Measurements from ENCODE around the gene CFAP90.
A peak's percentile ranks its signal among the peaks of the same experiment; 100 is the strongest.

Gene CFAP90

DNA sequence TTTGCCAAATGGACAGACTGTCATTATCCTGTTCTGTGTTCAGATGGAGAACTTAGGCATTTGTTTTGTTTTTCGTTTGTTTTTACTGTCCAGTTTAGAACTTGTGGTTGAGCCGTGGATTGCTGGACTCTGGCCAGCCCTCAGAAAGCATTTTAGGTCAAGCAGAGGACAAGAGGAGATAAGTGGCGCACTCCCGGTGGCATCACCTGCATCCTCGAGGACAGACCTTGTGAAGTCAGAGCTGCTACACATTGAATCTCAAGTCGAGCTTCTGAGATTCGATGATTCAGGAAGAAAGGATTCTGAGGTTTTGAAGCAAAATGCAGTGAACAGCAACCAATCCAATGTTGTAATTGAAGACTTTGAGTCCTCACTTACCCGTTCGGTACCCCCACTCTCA lies 26.9 kb upstream of the CFAP90 start:
- Histone ChIP-seq H3K9me3 (replicated peaks; ENCODE audit: low read length) (no peaks in the 10 kb centered on the region), H3K4me2 (ENCODE audit: low read length) (no peak overlapping the region), H3K36me3 (ENCODE audit: insufficient read depth, low read length) (peaks cover 51% of the 10 kb centered on the region), H3K27me3 (ENCODE audit: control insufficient read depth, insufficient read depth, low read length) (no peaks in the 10 kb centered on the region), H3K4me3 (ENCODE audit: low read length) (no peak overlapping the region), H3K9ac (ENCODE audit: low read depth, low read length) (no peak overlapping the region), H3K4me1 (ENCODE audit: control insufficient read depth, insufficient read depth, low read length) (peaks cover 28% of the 10 kb centered on the region)

DNA sequence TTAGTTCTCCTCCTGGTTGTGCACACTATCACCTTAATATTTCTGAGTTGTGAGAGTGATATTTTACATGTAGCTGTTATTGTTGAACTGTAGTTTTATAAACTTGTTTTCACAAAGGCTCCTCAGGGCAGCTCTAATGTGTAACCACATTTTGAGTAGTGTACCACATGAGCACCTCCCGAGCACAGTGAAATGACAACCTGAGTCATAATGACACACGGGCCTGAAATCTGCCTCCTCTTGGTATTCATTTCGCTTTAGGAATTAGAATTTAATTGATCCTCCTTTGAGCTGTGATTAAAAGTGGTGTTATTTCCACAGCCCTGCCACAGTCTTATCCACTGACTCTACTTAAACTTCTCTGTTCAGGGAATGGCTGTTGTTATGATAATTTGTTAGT lies 25.9 kb upstream of the CFAP90 start:
- Histone ChIP-seq H3K4me1 (ENCODE audit: control insufficient read depth, insufficient read depth, low read length) (peaks cover 28% of the 10 kb centered on the region), H3K9me3 (replicated peaks; ENCODE audit: low read length) (no peaks in the 10 kb centered on the region), H3K36me3 (ENCODE audit: insufficient read depth, low read length) (peaks cover 55% of the 10 kb centered on the region)

DNA sequence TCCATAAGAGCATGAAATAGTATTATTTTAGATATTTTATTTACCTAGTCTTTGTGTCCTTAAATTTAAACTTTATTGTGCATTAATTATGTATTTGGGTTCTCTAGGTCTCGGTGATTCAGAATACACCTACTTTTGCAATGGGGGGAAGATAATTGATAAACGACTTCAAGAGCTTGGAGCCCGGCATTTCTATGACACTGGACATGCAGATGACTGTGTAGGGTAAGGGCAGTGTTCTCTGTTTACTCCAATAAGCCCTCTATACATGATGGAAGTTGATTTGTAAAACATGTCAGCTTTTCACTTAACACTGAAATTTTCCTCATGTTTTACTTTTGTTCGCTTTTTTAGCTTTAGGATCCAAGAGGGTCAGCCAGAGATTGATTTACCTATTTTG lies 24.2 kb upstream of the CFAP90 start:
- Histone ChIP-seq H3K9ac (ENCODE audit: low read depth, low read length) (no peak overlapping the region), H3K4me1 (ENCODE audit: control insufficient read depth, insufficient read depth, low read length) (peaks cover 34% of the 10 kb centered on the region), H3K27me3 (ENCODE audit: control insufficient read depth, insufficient read depth, low read length) (no peaks in the 10 kb centered on the region), H3K4me3 (ENCODE audit: low read length) (no peak overlapping the region), H3K9me3 (replicated peaks; ENCODE audit: low read length) (no peaks in the 10 kb centered on the region), H3K36me3 (ENCODE audit: insufficient read depth, low read length) (peaks cover 52% of the 10 kb centered on the region), H3K4me2 (ENCODE audit: low read length) (no peak overlapping the region)

More for the DNA sequence above, 25.9 kb upstream of the CFAP90 start:
- peak overlapping the region; percentile 13 for H3K4me2 ChIP-seq (ENCODE audit: low read length)
- peak overlapping the region; percentile 7 for H3K9ac ChIP-seq (ENCODE audit: low read depth, low read length)
- H3K4me3 ChIP-seq (ENCODE audit: low read length), result no peak overlapping the region
- H3K27me3 ChIP-seq (ENCODE audit: control insufficient read depth, insufficient read depth, low read length), result no peaks in the 10 kb centered on the region

DNA sequence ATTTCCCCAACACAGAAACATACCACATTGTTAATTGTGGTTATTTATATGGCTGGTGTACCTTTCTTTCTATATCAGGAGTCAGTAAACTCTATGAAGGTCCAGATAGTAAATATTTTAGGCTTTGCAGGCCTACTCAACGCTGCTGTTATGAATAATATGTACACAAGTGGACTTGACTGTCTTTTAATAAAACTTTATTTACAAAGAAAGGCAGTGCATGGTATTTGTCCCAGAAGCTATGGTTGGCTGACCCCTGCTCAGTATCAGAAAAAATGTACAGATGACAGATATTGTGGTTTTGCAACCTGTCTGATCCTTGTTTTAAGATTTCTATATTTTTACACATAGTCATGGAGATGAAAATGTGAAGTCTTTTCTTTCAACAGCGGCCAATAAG lies 23.7 kb upstream of the CFAP90 start:
- H3K4me1 ChIP-seq (ENCODE audit: control insufficient read depth, insufficient read depth, low read length), result peaks cover 34% of the 10 kb centered on the region
- H3K4me2 ChIP-seq (ENCODE audit: low read length), result no peak overlapping the region
- H3K36me3 ChIP-seq (ENCODE audit: insufficient read depth, low read length), result peaks cover 47% of the 10 kb centered on the region
- no peaks in the 10 kb centered on the region for H3K27me3 ChIP-seq (ENCODE audit: control insufficient read depth, insufficient read depth, low read length)
- H3K4me3 ChIP-seq (ENCODE audit: low read length), result no peak overlapping the region
- H3K9me3 ChIP-seq (replicated peaks; ENCODE audit: low read length), result no peaks in the 10 kb centered on the region
- no peak overlapping the region for H3K9ac ChIP-seq (ENCODE audit: low read depth, low read length)

DNA sequence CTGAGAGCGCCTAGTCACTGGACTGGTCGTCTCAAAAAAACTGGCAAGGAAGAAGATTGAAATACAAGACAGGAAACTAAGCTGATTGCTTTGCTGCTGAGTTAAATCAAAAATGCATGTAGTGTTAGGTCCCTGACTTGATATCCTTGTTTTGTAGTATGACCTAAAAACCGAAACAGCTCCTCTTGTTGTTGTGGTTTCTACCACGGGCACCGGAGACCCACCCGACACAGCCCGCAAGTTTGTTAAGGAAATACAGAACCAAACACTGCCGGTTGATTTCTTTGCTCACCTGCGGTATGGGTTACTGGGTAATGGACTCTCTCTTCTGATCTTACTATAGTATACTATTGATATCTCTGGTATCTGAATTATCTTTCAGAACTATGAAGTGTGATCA lies 22.3 kb upstream of the CFAP90 start:
- Histone ChIP-seq H3K4me2 (ENCODE audit: low read length) (no peak overlapping the region), H3K4me1 (ENCODE audit: control insufficient read depth, insufficient read depth, low read length) (peaks cover 28% of the 10 kb centered on the region), H3K9me3 (replicated peaks; ENCODE audit: low read length) (no peaks in the 10 kb centered on the region), H3K27me3 (ENCODE audit: control insufficient read depth, insufficient read depth, low read length) (no peaks in the 10 kb centered on the region), H3K4me3 (ENCODE audit: low read length) (no peak overlapping the region), H3K9ac (ENCODE audit: low read depth, low read length) (no peak overlapping the region), H3K36me3 (ENCODE audit: insufficient read depth, low read length) (peaks cover 42% of the 10 kb centered on the region)

DNA sequence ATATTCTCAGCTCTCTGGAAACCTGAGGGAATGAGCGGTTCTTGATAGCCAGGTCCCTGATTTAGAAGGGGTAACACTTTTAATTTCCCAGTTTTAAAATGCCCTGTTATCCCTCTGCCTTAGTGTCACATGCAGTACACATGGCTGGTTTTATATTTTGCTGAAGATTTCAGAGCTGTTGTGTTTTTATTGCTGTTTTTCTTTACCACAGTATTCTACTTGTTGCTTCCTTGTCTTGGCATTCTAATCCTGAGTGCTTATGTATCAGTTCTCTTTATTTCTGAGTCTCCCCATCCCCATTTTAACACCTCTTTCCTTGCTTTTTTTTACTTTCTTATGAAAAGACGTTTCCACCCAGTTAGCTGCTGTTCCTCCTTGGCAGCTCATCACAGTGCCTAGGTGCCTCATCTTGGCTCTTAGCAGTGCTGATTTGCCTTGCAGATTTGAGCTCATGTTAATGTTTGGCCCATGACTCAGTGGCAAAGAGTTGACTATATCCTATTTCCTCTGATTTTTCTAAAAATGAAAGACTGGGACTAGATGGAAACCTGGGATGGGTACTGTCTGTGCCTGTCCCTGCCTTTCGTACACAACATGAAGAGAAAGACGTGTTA lies 21.7 kb upstream of the CFAP90 start:
- Histone ChIP-seq H3K9me3 (replicated peaks; ENCODE audit: low read length) (no peaks in the 10 kb centered on the region), H3K9ac (ENCODE audit: low read depth, low read length) (no peak overlapping the region), H3K36me3 (ENCODE audit: insufficient read depth, low read length) (peaks cover 36% of the 10 kb centered on the region), H3K4me3 (ENCODE audit: low read length) (no peak overlapping the region), H3K4me2 (ENCODE audit: low read length) (no peak overlapping the region), H3K4me1 (ENCODE audit: control insufficient read depth, insufficient read depth, low read length) (peaks cover 28% of the 10 kb centered on the region), H3K27me3 (ENCODE audit: control insufficient read depth, insufficient read depth, low read length) (no peaks in the 10 kb centered on the region)

DNA sequence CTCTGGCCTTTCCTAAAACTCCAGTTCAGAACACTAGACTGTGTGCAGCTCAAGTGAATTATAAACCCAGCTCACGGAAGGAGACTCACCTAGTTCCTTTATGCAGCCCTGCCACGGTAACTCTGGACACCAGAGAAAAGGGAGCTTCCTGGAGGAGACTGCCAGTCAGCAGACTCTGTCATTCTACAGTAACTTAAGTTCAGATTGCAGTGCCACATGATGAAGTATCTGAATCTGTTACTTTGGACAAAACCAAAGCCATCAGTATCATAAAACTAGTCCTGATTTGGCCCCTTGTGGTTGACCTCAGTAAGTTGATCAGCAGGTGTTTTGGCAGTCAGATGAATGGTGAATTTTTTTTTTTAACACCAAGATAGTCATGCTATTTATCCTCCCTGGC lies 20.7 kb upstream of the CFAP90 start:
- Histone ChIP-seq H3K36me3 (ENCODE audit: insufficient read depth, low read length) (peaks cover 32% of the 10 kb centered on the region), H3K27me3 (ENCODE audit: control insufficient read depth, insufficient read depth, low read length) (no peaks in the 10 kb centered on the region)

DNA sequence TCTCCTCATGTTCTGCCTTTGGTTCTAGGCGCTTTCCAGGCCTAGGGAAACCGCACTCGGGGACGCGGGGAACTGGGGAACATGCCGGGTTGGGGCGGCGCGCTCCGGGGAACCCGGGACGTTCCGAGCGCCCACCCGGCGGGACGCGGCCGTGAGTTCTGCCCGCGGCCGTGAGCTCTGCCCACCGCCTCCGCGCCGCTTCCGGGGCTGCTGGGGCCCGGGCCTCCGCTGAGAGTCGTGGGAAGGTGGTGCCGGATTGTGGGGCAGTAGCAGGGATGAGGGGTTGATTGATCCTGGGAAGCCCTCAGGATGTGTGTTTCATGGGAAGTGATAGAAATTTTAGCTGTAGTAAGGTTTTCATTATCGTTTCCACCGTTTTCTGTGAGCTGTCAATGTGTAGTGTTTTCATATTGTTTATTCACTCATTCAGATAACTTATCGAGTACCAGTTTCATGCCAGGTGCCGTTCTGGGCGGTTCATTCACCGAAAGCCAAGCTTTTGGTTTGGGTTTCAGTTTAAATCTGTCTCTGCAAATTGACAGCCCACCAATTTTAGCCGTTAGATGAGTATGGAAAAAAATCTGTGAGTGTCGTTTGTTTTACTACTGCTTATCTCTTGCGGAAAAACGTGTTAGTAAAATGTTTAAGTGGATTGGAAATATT lies 18.7 kb upstream of the CFAP90 start:
- Histone ChIP-seq H3K4me2 (ENCODE audit: low read length) (peak overlapping the region; percentile 84), H3K27me3 (ENCODE audit: control insufficient read depth, insufficient read depth, low read length) (no peaks in the 10 kb centered on the region), H3K9me3 (replicated peaks; ENCODE audit: low read length) (no peaks in the 10 kb centered on the region), H3K4me3 (ENCODE audit: low read length) (peak overlapping the region; percentile 88), H3K4me1 (ENCODE audit: control insufficient read depth, insufficient read depth, low read length) (peaks cover 13% of the 10 kb centered on the region), H3K9ac (ENCODE audit: low read depth, low read length) (peak overlapping the region; percentile 93), H3K36me3 (ENCODE audit: insufficient read depth, low read length) (peaks cover 15% of the 10 kb centered on the region)

More for the DNA sequence above, 20.7 kb upstream of the CFAP90 start:
- Histone ChIP-seq H3K4me1 (ENCODE audit: control insufficient read depth, insufficient read depth, low read length) (peaks cover 19% of the 10 kb centered on the region), H3K4me2 (ENCODE audit: low read length) (no peak overlapping the region), H3K9ac (ENCODE audit: low read depth, low read length) (no peak overlapping the region), H3K4me3 (ENCODE audit: low read length) (no peak overlapping the region), H3K9me3 (replicated peaks; ENCODE audit: low read length) (no peaks in the 10 kb centered on the region)

DNA sequence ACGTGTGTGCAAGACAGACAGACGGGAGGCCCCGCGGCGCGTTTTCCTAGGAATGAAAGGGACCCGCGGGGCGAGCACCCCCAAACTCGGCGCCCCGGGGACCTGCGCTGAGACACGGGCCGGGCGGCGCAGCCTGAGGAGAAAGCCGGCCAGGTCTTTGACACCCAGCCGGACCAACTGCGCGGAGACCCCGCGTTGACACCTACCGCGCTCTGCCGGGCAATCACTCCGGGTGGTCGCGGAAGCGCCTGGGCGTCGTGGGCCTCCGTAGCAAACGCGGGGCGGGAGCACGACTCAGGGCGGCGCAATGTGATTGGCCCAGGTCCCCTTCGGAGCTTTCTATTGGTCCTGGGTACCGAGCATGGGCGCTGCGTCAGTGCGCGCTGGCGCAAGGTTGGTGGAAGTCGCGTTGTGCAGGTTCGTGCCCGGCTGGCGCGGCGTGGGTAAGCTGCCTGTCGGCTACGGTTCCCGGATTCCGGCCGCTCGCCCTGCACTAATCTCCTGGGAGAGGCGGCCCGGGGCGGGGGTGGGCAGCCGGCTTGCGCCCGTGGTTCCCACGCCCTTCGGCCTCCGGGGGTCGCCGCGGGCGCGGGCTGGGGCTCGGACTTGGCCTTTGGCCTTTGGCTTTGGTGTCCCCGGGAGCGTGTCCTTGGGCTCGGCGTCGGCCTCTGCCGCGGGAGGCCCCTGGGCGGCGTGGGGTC lies 18.0 kb upstream of the CFAP90 start, which contains the start of the genes FASTKD3 and MTRR:
FASTKD3 (minus strand) TSS at position 259 of the 701 bp plus-strand sequence. CDS start 948 bp downstream, outside the sequence.
MTRR (plus strand) TSS at position 376 of the 701 bp plus-strand sequence. CDS start 1,647 bp downstream, outside the sequence.
- peaks cover 13% of the 10 kb centered on the region for H3K4me1 ChIP-seq (ENCODE audit: control insufficient read depth, insufficient read depth, low read length)

DNA sequence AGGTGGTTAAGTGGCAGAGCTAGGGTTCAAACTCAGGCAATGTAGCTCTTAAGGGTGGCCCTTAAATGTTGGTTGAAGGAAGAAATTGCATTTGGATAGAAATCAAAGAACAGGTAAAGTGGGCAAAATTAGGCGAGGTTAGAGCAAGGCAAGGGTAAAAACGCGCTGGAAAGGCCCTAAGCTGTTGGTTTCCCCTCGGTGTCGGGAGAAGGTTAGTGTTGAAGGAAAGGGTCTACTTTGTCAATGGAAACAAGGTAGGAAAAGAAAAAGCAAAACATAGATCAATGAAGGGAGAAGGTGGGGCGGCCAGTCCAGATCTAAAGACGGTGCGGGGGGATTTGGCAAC lies 17.5 kb upstream of the CFAP90 start:
- Histone ChIP-seq H3K9me3 (replicated peaks; ENCODE audit: low read length) (no peaks in the 10 kb centered on the region), H3K4me2 (ENCODE audit: low read length) (peak overlapping the region; percentile 95), H3K36me3 (ENCODE audit: insufficient read depth, low read length) (peaks cover 15% of the 10 kb centered on the region), H3K4me3 (ENCODE audit: low read length) (peak overlapping the region; percentile 88), H3K27me3 (ENCODE audit: control insufficient read depth, insufficient read depth, low read length) (no peaks in the 10 kb centered on the region), H3K9ac (ENCODE audit: low read depth, low read length) (peak overlapping the region; percentile 93), H3K4me1 (ENCODE audit: control insufficient read depth, insufficient read depth, low read length) (peaks cover 13% of the 10 kb centered on the region)

More for the DNA sequence above, 18.0 kb upstream of the CFAP90 start, which contains the start of the genes FASTKD3 and MTRR:
- H3K4me3 ChIP-seq (ENCODE audit: low read length), result peak within 1 kb of the TSS; percentile 88
- H3K4me2 ChIP-seq (ENCODE audit: low read length), result peak within 1 kb of the TSS; percentile 95
- peak within 1 kb of the TSS; percentile 93 for H3K9ac ChIP-seq (ENCODE audit: low read depth, low read length)
- no peaks in the 10 kb centered on the region for H3K27me3 ChIP-seq (ENCODE audit: control insufficient read depth, insufficient read depth, low read length)
- no peaks in the 10 kb centered on the region for H3K9me3 ChIP-seq (replicated peaks; ENCODE audit: low read length)
- H3K36me3 ChIP-seq (ENCODE audit: insufficient read depth, low read length), result peaks cover 15% of the 10 kb centered on the region

DNA sequence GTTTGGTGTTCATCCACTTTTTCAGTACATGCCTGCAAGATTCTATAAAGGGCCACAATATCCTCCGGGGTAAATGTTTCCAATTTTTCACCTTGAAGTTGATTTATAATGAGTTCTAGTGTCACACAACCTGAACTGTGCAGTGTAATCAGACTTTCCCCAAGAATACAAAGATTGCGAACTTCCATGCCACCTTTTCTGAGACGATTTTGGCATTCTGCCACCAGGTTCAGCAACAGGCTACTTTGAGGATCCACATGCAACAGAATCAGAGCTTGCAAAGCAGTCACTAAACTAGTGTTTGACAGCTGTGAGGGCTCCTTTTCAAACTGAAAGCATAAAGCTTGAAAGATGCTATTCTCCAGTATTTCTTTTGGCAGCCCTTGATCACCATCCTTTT lies 16.3 kb upstream of the CFAP90 start:
- Histone ChIP-seq H3K4me1 (ENCODE audit: control insufficient read depth, insufficient read depth, low read length) (peaks cover 13% of the 10 kb centered on the region), H3K36me3 (ENCODE audit: insufficient read depth, low read length) (peaks cover 15% of the 10 kb centered on the region), H3K4me3 (ENCODE audit: low read length) (no peak overlapping the region), H3K4me2 (ENCODE audit: low read length) (no peak overlapping the region), H3K9me3 (replicated peaks; ENCODE audit: low read length) (no peaks in the 10 kb centered on the region), H3K9ac (ENCODE audit: low read depth, low read length) (no peak overlapping the region), H3K27me3 (ENCODE audit: control insufficient read depth, insufficient read depth, low read length) (no peaks in the 10 kb centered on the region)

All from skeletal muscle satellite cell (primary cell).